Ishikawa (cell line): ENCODE data around the gene DDX23.

Experiments
- CEBPB ChIP-seq: IDR thresholded peaks from 2 replicates; pipeline ENCODE4 v1.6.1; 2012
- EGR1 ChIP-seq: IDR thresholded peaks from 2 replicates; pipeline ENCODE4 v1.6.1; 2012
- TCF12 ChIP-seq: IDR thresholded peaks from 2 replicates; pipeline ENCODE4 v1.6.1; 2012; ENCODE audit warnings: low read depth

- TF ChIP-seq EGR1 (no peak), TCF12 (no peak), CEBPB (no peak)
These were observed 51.0 kb downstream of the DDX23 start for GRCh38 chr12:48800971-48801370.
